NOMO-1 (cell line): ENCODE measurements around the gene VRTN.
"Not testable (repeated sequence)": the region's sequence is repeated elsewhere in the genome, so short reads cannot be mapped to it uniquely, and the experiment has no call there.

ENCODE experiments used
- DNase-seq, 2 experiments: peaks; one replicate each; lab custom pipeline; 2025; ENCODE audit not compliant: unreplicated experiment in 2 of 2; lab: John Stamatoyannopoulos, UW

VRTN gene, protein sequence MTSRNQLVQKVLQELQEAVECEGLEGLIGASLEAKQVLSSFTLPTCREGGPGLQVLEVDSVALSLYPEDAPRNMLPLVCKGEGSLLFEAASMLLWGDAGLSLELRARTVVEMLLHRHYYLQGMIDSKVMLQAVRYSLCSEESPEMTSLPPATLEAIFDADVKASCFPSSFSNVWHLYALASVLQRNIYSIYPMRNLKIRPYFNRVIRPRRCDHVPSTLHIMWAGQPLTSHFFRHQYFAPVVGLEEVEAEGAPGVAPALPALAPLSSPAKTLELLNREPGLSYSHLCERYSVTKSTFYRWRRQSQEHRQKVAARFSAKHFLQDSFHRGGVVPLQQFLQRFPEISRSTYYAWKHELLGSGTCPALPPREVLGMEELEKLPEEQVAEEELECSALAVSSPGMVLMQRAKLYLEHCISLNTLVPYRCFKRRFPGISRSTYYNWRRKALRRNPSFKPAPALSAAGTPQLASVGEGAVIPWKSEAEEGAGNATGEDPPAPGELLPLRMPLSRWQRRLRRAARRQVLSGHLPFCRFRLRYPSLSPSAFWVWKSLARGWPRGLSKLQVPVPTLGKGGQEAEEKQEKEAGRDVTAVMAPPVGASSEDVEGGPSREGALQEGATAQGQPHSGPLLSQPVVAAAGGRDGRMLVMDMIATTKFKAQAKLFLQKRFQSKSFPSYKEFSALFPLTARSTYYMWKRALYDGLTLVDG

DNA sequence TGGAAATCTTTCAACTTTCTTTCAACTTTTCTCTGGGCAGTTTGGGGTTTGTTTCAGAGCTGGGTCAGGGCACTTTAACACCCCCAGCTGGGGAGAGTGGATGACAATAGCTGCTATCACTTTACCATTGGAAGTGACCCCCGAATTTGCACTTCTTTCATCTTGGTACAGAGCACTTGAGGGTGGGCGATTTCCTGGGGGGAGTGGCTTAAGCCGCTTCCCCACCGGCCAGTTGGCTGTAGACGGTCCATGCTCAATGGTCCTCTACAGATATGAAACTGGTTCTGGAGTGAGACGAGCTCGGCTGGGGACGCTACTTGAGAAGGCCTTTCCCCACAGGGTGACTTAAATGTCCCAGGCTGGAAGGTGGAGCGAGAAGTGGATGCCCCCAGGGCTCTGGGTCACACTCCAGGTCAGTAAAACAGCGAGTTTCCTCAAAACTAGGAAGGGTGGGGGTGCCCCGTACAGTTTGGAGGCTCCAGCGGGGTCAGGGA lies at the start of gene VRTN:
VRTN (plus strand) TSS at position 231 of the 494 bp plus-strand sequence. CDS start 8,313 bp downstream, outside the sequence.
- no peak for DNase-seq

DNA sequence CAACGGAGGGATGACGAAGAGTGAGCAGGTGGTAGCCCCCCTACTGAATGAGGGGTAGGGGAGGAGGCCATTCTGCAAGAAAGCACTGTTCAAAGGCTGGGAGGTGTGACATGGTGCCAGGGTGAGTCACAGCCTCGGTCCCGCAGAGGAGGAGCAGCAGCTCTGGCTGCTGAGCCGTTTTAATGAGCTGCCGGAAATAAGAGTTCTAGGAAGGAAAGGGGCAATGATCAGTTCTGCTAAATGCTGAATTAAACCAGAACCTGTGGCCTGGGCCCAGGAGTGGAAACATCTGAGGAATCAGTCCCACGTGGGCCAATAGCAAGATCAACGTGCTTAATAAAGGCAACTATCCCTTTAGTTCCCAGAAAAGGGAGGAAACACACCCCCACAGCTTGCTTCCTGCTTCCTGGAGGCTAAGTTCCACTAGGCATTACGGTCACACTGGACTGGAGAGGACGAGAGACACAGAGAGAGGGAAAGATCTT lies 49.2 kb upstream of the VRTN start:
- no peak for DNase-seq

DNA sequence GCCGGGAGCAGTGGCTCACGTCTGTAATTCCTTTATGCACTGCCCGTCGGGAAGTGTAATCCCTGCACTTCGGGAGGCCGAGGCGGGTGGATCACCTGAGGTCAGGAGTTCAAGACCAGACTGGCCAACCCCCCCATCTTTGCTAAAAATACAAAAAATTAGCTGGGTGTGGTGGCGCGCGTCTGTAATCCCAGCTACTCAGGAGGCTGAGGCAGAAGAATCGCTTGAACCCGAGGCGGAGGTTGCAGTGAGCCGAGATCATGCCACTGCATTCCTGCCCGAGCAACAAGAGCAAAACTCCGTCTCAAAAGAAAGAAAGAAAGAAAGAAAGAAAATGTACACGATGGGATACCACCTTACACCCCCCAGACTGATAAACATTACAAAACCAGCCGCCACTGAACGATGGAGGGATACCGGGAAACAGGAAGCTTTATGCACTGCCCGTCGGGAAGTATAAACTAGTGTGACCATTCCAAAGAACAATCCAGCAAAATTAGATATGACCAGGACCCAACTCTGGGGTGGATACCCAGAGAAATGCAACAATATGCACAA lies 46.6 kb upstream of the VRTN start:
- no peak for DNase-seq

DNA sequence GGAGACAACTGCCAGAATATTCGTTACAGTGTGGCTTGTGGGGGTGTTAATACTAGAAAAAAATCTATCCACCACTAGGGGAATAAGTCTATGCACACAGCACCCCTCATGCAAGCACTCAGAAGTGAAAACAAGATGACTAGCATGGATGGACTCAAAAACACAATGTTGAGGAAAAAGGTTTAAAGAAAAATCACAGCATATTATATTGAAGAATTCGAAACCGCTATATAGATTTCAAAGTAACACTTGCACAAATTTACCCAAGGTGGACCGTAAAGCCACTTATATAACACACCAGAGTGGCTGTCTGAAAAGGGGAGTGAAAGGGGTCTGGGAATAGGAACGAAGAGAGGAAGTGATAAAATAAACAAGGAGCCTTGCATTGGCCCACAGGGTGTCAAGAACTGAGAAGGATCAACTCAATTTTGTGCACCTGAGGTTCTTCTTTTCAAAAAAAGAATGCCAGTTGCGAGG lies 46.1 kb upstream of the VRTN start:
- DNase-seq = peak; percentile 49 to 80

DNA sequence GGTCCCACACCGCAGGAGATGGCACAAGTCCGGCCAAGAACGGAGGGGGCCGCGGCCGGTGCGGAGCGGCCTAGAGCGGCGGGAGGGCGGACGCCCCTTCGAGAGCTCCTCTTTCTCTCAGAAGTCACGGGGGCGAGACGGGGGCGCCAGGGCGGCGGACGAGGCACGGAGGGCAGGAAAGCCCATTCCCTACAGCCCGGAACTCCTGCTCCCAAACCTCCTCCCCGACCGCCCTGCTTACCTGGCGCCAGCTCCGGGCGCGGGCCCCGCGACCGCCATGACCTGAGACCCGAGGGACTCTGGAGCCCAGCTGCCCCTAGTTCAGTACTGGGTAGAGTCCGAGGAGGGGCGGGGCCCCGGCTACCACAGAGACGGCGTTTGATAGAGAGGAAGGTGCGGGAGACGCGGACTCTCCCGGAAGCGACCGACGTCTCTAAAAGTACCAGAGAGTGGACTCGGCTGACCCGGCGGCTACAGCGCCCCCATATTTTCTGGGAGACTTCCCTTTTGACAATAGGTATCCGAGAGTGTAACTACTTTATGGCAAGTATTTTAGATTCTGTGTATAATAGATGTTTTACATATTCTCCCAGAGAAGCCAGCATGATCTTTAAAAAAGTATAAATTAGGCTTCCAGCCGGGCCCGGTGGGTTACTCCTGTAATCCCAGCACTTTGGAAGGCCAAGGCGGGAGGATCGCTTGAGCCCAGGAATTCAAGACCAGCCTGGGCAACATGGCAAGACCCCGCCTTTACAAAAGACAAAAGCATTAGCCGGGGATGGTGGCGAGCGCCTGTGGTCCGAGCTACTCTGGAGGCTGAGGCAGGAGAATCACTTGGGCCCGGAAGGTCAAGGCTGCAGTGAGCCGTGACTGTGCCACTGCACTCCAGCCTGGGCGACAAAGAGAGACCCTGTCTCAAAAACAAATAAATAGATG lies 45.4 kb upstream of the VRTN start, which contains the start of gene ABCD4:
ABCD4 (minus strand) TSS at position 301 of the 936 bp plus-strand sequence; CDS start at position 279, 22 bp downstream.
- peak; percentile 90 to 92 for DNase-seq

DNA sequence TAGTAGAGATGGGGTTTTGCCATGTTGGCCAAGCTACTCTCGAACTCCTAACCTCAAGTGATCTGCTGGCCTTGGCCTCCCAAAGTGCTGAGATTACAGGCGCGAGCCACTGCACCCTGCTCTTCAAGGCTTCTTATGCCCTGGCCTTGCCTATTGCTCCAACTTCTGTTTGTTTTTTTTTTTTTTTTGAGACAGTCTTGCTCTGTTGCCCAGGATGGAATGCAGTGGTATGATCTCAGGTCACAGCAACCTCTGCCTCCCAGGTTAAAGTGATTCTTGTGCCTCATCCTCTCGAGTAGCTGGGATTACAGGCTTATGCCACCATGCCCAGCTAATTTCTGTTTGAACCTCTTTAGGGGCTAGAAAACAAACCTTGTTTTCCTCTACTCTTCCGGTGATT lies 39.6 kb upstream of the VRTN start:
- DNase-seq = no peak

DNA sequence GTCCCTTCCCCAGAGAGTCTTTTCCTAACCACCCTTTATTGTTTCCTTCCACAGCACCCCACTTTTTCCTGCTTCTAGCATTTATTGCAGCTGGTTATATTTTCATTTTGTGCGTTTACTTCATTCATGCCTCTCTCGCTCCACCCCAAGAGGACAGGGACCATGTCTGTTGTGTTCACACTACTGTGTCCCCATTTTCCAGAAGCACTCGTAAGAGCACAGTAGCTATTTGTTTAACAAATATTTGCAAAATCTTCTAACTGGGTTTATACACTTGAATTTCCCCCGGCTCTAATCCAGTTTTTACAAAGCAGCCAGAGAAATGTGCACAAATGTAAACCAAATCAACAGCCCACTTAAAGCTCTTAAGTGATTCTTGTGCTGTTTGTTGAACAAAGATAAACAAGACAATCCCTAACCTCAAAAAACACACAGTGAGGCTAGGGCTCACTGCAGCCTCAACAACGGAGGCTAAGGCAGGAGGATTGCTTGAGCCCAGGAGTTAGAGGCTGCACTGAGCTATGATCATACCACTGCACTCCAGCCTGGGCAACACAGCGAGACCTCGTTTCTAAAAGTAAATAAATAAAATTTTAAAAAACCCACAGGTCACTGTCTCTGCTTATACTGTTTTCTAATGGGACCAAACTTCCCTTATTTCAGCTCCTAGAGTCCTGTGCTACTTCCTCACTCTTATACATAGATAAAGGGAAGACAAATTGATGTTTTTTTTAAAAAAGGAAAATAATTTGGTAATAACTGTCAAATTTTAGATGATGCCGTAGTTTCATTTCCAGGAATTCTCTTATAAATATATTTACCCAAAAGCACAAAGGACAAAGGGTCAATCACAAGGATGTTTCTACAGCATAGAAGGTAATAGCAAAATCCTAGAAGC lies 38.9 kb upstream of the VRTN start:
- DNase-seq = peak in 1 of 2 experiments; percentile 53

DNA sequence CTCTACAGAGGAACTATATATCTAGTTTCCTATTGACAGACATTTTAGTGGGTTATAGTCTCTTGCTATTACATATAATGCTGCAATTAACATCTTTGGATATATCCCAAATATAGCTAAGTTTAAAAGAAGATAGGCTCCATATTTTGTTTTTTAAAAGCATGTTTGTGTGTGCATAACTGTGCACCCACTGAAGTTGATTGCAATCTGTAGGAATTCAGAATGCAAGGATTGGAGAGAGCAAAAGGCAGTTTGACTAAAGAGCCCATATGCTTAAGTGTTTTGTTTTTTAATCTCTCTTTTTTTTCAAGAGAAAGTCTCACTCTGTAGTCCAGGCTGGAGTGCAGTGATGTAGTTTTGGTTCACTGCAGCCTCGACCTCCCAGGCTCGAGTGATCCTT lies 36.1 kb upstream of the VRTN start:
- DNase-seq = no peak

DNA sequence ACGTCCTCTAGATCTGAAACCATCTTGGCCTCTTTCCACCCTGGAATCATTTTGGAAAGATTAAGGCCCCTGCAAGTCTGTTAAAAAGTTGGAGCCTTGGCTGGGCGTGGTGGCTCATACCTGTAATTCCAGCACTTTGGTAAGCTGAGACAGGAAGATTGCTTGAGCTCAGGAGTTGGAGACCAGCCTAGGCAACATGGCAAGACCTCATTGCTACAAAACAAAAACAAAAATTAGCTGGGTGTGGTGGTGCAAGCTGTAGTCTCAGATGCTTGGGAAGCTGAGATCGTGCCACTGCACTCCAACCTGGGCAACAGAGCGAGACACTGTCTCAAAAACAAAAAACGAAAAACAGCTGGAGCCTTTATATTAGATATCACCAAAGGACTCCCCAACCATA lies 34.7 kb upstream of the VRTN start:
- no peak for DNase-seq

DNA sequence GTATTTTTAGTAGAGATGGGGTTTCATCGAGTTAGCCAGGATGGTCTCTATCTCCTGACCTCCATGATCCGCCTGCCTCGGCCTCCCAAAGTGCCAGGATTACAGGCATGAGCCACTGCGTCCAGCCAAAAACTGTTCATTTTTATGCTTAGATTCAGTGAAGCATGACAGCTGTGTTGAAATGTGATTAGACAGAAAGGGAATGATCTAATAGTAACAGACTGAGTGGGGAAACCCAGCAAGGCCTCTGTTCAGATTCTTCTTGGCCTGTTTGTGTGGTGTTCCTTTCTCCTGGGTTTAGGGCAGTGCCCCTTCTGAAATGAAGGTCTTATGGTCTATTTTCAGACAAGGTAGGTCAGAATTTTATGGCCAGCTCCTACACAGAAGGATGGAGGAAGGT lies 33.7 kb upstream of the VRTN start:
- no peak for DNase-seq

DNA sequence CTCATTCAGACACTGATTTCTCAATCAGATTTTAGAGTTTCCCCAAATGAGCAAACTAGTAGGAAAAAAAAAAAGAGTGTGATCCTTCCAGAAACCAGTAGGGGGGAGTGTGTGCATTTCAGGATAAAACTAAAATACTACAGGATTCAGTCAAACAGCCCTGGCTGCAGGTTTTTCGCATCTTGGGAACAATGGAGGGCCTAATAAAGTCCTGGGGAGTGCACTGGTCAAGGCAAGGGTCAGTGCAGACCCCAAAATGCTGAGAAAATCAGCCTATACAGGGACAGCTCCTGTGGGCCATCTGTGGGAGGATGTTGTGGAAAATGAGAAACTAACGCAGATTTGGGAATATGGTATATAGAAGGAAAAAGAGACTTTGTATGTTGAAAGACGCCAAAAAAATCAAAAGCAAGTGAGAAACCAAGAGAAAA lies 23.3 kb upstream of the VRTN start:
- peak; percentile 20 to 34 for DNase-seq

DNA sequence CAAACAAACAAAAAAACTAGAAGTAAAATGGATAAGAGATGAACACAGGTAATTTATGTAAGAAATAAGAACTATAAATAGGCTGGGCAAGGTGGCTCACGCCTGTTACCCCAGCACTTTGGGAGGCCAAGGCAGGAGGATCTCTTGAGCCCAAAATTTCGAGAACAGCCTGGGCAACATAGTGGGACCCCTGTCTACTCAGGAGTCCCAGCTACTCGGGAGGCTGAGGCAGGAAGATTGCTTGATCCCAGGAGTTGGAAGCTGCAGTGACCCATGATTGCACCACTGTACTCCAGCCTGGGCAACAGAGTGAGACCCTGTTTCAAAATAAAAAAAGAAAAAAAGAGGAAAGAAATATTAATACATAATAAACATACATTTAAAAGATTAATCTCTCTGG lies 22.8 kb upstream of the VRTN start:
- DNase-seq = no peak

DNA sequence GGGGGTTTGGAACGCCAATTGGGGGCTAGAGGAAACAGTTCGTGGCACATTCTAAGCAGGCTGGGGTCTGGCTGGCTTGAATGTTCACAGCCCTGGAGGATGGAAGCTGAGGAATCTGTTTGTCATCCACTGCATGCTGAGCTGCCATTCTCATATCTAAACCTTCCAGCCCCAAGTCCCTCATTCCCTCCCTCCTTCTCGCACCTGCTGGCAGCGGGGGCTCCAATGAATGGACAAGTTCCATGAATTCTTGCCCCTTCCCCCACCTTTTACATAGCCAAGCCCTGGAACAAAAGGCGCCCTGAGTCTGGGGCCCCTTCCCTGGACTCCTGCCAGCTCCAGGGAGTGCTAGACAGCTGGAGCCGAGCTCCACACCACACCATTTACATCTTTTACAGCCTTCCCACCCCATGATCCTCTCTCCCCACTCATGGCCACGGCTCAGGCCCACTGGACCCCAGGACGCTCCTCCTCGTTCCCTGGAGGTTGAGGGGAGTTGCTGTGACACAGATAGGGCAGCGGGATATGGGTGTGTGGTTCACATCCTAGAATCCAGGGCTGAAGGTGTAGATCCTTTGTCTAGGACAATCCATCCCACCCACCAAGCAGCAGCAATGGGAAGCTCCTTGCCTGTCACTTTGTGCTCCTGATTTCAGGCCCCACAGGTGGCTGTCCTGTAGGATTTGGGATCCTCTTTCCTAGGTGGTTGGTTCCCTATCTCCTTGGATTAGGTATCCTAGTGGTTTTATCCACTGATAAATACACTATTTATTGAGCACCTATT lies 21.7 kb upstream of the VRTN start:
- no peak for DNase-seq

DNA sequence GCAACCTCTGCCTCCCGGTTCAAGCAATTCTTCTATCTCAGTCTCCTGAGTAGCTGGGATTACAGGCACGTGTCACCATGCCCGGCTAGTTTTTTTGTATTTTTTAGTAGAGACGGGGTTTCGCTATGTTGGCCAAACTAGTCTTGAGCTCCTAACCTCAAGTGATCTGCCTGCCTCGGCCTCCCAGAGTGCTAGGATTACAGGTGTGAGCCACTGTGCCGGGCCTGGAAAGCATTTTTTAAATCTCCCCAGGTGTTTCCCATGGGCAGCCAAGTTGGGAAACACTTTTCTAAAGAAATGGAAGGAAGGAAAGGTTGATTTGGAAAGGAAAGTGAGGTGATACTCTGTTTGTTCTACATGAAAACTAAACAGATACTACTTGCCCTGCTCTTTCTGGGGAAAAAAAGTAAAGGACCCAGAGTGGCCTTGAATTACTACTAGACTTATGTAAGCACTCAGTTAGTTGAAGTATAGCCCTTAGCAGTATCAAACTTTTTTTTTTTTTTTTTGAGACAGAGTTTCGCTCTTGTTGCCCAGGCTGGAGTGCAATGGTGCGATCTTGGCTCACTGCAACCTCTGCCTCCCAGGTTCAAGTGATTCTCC lies 18.2 kb upstream of the VRTN start:
- DNase-seq = not testable (repeated sequence)

DNA sequence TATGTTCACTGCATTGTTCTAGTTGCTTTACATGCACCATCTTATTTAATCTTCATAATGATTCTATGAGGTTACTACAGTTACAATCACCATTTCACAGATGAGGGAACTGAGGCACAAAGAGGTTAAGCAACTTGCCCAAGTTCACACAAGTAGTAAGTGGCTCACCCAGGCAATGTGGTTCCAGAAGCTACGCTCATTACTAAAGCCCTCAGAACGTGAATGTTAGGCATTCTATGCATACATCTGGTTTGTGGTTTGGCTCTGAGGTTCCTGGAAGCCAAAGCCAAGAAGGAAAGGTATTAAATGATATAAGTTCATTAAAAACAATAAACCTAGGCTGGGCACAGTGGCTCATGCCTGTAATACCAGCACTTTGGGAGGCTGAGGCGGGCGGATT lies 14.4 kb upstream of the VRTN start:
- no peak for DNase-seq

DNA sequence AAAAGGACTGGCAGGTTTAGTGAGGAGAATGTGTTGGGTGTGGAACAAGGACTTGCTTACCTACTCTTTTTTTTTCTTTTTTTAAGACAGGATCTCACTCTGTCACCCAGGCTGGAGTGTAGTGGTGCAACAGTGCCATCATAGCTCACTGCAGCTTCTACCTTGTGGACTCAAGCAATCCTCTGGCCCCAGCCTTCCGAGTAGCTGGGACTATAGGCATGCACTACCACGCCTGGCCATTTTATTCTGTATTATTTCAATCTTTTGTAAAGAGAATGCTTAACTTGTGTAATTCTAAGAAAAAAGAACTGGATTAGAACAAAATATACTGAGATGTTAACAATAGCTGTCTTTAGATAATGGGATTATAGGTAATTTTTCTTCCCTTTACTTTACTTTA lies 1.9 kb upstream of the VRTN start:
- no peak for DNase-seq

DNA sequence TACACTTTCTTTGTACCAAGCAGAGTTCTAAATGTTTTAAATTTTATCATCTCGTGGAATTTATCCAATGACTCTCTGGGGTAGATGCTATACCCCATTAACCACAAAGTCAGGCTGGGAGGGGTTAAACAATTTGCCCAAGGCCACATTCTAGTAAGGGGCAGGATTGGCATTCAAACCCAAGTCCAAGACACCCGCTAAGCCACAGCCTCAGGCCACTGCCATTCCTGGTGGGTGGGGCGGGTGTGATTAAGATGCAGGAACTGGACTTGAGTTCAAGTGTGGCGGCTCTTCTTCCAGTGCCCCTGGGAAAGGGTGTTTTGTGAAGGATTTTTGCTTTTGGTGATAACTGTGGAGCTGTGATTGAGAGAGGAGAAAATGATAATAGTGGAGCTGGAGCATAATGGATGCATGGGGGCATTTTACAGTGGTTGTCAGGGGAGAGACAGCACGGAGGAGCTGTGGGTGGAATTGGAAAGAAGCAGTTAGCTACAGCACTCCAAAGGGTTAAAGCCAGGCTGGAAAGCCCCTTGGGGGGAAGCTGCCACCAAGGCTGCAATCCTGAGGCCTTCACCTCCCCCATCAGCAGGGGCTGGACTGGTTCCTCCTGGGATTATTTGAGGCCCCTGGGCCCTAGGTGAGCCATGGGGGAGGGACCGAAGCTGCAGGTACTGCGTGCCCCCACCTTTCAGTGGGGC lies 1.0 kb upstream of the VRTN start:
- no peak for DNase-seq

DNA sequence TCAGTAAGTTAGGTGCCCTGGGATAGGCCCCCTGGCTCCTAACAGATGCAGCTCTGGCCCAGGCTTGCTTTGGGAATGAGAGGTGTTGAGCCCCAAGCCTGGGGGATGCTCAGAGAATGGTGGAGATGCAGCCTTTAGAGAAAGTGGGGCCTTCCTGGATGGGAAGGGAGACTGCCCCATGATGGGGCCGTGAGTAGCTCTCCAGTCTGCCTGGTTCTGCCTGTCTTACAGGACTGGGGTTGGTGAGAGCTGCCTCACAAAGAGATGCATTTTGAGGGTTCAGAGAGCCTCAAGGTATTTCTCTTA lies 523 bp upstream of the VRTN start:
- DNase-seq = no peak
